Left kidney (tissue), 2 donors: ENCODE data around the gene CLMP. TPM values are rescaled to one million over a fixed set of nuclear protein-coding genes. Genes with fewer than 3 reads are reported as not detected.
"Not testable (repeated sequence)": the region's sequence is repeated elsewhere in the genome, so short reads cannot be mapped to it uniquely, and the experiment has no call there.

Experiments
- DNase-seq: peaks from one replicate; pipeline ENCODE4 v3.0.0-alpha.2; 2013
- polyA plus RNA-seq: library from polyadenylated mRNA; unstranded; fragments of 120-200 nt; gene quantifications from one replicate; pipeline ENCODE4 v1.2.1, GENCODE V29; 2013; ENCODE audit not compliant: insufficient read length

The CLMP gene
- polyA plus RNA-seq, 1 donor = 34.1 TPM

- no peak for DNase-seq
Observed at GRCh38 chr11:123169821-123170220, 25.2 kb downstream of the CLMP start.

- no peak for DNase-seq
Observed at GRCh38 chr11:123168955-123169484, 26.0 kb downstream of the CLMP start.

GRCh38 chr11:123168241-123168640, 26.8 kb downstream of the CLMP start:
- DNase-seq = no peak

GRCh38 chr11:123166071-123166559, 28.9 kb downstream of the CLMP start:
- DNase-seq = no peak

GRCh38 chr11:123164732-123165450, 30.2 kb downstream of the CLMP start:
- no peak for DNase-seq

- no peak for DNase-seq
Observed at GRCh38 chr11:123163621-123164020, 31.4 kb downstream of the CLMP start.

- no peak for DNase-seq
Observed at GRCh38 chr11:123161376-123162030, 33.5 kb downstream of the CLMP start.

- DNase-seq = no peak
Observed at GRCh38 chr11:123159183-123159857, 35.7 kb downstream of the CLMP start.

- no peak for DNase-seq
Observed at GRCh38 chr11:123158033-123159003, 36.7 kb downstream of the CLMP start.

- no peak for DNase-seq
Observed at GRCh38 chr11:123152951-123153350, 42.1 kb downstream of the CLMP start.

- DNase-seq = not testable (repeated sequence)
Observed at GRCh38 chr11:123152346-123152745, 42.7 kb downstream of the CLMP start.

GRCh38 chr11:123151796-123152195, 43.3 kb downstream of the CLMP start:
- no peak for DNase-seq

GRCh38 chr11:123151366-123151765, 43.7 kb downstream of the CLMP start:
- DNase-seq = no peak

GRCh38 chr11:123150882-123151281, 44.2 kb downstream of the CLMP start:
- DNase-seq = no peak

- DNase-seq = no peak
Observed at GRCh38 chr11:123148965-123149364, 46.1 kb downstream of the CLMP start.

- no peak for DNase-seq
Observed at GRCh38 chr11:123145661-123146060, 49.4 kb downstream of the CLMP start.

- DNase-seq = no peak
Observed at GRCh38 chr11:123145220-123145619, 49.8 kb downstream of the CLMP start.

- DNase-seq = no peak
Observed at GRCh38 chr11:123144707-123145106, 50.3 kb downstream of the CLMP start.

- DNase-seq = no peak
Observed at GRCh38 chr11:123143921-123144320, 51.1 kb downstream of the CLMP start.

GRCh38 chr11:123143476-123143875, 51.6 kb downstream of the CLMP start:
- no peak for DNase-seq

- DNase-seq = no peak
Observed at GRCh38 chr11:123139206-123139605, 55.8 kb downstream of the CLMP start.
